Measurements from ENCODE around the gene ALDH8A1.

The ALDH8A1 gene

GRCh38 chr6:134932535-134933470 lies 17.1 kb downstream of the ALDH8A1 start:
- no peak for DNase-seq (ENCODE audit: low read depth in 2 of 2)
- H3K4me3 ChIP-seq (replicated peaks in 1 of 2; ENCODE audit: low read depth in 2 of 2, low read length in 2 of 2), result no peak overlapping the region
- no peak for TF ChIP-seq CTCF (IDR thresholded peaks at IDR 0.05; ENCODE audit: low read depth, low read length)

- TF ChIP-seq CTCF (IDR thresholded peaks at IDR 0.05; ENCODE audit: low read depth, low read length), result no peak
- DNase-seq (ENCODE audit: low read depth in 2 of 2), result no peak
- no peak overlapping the region for H3K4me3 ChIP-seq (replicated peaks in 1 of 2; ENCODE audit: low read depth in 2 of 2, low read length in 2 of 2)
These were observed 17.8 kb downstream of the ALDH8A1 start for GRCh38 chr6:134932098-134932497.

DNA sequence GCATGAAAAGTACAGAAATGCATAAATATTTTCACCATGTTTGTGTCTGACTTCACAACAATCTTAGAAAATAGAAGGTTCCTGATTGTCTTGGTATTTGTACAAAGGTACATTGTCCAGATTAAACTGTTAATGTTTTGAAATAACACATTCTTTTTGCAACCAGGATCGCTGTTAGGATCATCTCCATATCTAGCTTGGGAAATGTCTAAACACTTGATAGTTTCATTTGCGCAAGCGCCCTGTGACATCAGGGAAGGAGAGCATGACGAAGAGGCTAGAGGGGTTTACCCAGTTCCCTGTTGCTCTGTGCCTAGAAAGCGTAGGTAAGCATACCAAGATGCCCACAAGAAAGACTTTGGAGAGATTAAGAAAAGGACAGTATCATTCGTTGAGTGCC lies 19.4 kb downstream of the ALDH8A1 start:
- no peak for DNase-seq (ENCODE audit: low read depth in 2 of 2)
- TF ChIP-seq CTCF (IDR thresholded peaks at IDR 0.05; ENCODE audit: low read depth, low read length), result no peak
- H3K4me3 ChIP-seq (replicated peaks in 1 of 2; ENCODE audit: low read depth in 2 of 2, low read length in 2 of 2), result no peak overlapping the region

GRCh38 chr6:134928151-134928900 lies 21.6 kb downstream of the ALDH8A1 start:
- no peak for DNase-seq (ENCODE audit: low read depth in 2 of 2)
- no peak overlapping the region for H3K4me3 ChIP-seq (replicated peaks in 1 of 2; ENCODE audit: low read depth in 2 of 2, low read length in 2 of 2)
- no peak for TF ChIP-seq CTCF (IDR thresholded peaks at IDR 0.05; ENCODE audit: low read depth, low read length)

DNA sequence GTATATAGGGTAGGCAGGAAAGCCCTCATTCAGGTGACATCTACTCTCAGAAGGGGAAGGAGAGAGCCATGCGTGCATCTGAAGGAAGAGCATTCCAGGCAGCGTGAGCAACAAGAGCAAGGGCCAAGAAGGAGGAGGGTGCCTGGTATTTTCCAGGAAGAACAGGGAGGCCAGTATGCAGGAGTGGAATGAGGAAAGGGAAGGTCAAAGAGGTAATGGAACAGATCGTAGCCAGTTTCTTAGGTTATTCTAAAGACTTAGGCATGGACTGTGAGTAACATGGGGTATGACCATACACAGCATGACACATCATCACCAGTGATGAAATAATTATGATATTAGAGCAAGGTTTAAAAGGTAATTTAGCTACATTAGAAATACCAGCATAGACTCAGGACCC lies 24.1 kb downstream of the ALDH8A1 start:
- peak; percentile 72 to 91 for DNase-seq (ENCODE audit: low read depth in 2 of 2)
- TF ChIP-seq CTCF (IDR thresholded peaks at IDR 0.05; ENCODE audit: low read depth, low read length), result no peak
- H3K4me3 ChIP-seq (replicated peaks in 1 of 2; ENCODE audit: low read depth in 2 of 2, low read length in 2 of 2), result no peak overlapping the region

DNA sequence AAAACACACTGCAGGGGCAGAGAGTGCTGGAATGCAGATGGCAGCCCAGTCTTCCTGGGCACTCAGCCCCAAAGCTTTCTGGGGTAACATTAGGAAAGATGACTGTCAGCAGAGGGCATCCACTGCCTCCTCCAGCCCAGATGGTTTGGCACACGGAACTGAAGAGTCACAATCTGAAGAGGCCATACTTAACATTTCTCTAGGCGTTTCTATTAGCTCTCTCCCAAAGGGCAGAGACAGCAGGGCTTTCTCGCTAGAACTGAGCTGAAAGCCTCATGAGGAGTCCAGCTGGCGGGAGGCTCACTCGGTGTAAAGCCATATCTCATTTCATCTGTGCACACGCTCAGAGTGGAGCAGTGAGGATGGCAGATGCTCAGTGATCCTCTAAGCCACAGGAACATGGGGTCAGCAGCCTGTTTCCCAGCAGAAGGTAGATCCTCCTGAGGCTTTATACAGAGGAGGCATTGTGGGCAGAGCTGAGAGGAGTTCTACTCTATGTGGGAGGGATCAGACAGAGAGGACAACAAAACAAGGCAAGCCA lies 28.1 kb downstream of the ALDH8A1 start:
- peak in 1 of 2 donors; percentile 36 for DNase-seq (ENCODE audit: low read depth in 2 of 2)
- H3K4me3 ChIP-seq (replicated peaks in 1 of 2; ENCODE audit: low read depth in 2 of 2, low read length in 2 of 2), result no peak overlapping the region
- TF ChIP-seq CTCF (IDR thresholded peaks at IDR 0.05; ENCODE audit: low read depth, low read length), result no peak
